NB4 (cell line): ENCODE results near the gene ATP5ME.

ENCODE experiments used
- DNase-seq: peaks from one replicate; pipeline ENCODE4 v3.0.0; 2010; ENCODE audit warnings: low read depth
- H3K4me3 ChIP-seq: one replicate; pipeline ENCODE4 v1.5.1; 2011; ENCODE audit warnings: mild to moderate bottlenecking, low read depth, low read length, moderate library complexity
- CTCF ChIP-seq: IDR thresholded peaks from one replicate; pipeline ENCODE4 v1.5.1; 2012; ENCODE audit warnings: low read depth, low read length
- MAX ChIP-seq: IDR thresholded peaks from 2 replicates; pipeline ENCODE4 v1.6.1; 2011; ENCODE audit warnings: low read depth, low read length
- MYC ChIP-seq: IDR thresholded peaks from 2 replicates; pipeline ENCODE4 v1.6.1; 2011; ENCODE audit warnings: low read depth, low read length
- POLR2A ChIP-seq: IDR thresholded peaks from 2 replicates; pipeline ENCODE4 v1.6.1; 2011; ENCODE audit warnings: mild to moderate bottlenecking; ENCODE audit not compliant: insufficient read length; ENCODE audit errors: extremely low read depth

Gene ATP5ME

GRCh38 chr4:632196-632790, 41.8 kb downstream of the ATP5ME start:
- DNase-seq = no peak
- TF ChIP-seq MAX (no peak), POLR2A (no peak)
- H3K4me3 ChIP-seq = no peak overlapping the region

GRCh38 chr4:630656-631055, 43.4 kb downstream of the ATP5ME start:
- DNase-seq = no peak
- no peak for TF ChIP-seq MAX
- TF ChIP-seq CTCF = no peak
- TF ChIP-seq POLR2A = no peak
- TF ChIP-seq MYC = no peak
- no peak overlapping the region for H3K4me3 ChIP-seq

GRCh38 chr4:629915-630641, 44.0 kb downstream of the ATP5ME start:
- no peak for TF ChIP-seq CTCF
- TF ChIP-seq POLR2A = no peak
- TF ChIP-seq MAX = no peak
- TF ChIP-seq MYC = no peak
- H3K4me3 ChIP-seq = no peak overlapping the region
- no peak for DNase-seq

- no peak for DNase-seq
- no peak overlapping the region for H3K4me3 ChIP-seq
- no peak for TF ChIP-seq MAX
- TF ChIP-seq MYC = no peak
- no peak for TF ChIP-seq POLR2A
- no peak for TF ChIP-seq CTCF
Measured at GRCh38 chr4:629636-629914, 44.5 kb downstream of the ATP5ME start.

GRCh38 chr4:628821-629635, 45.0 kb downstream of the ATP5ME start:
- no peak overlapping the region for H3K4me3 ChIP-seq
- TF ChIP-seq POLR2A (no peak), CTCF (no peak)
- DNase-seq = no peak

GRCh38 chr4:628311-628741, 45.8 kb downstream of the ATP5ME start:
- TF ChIP-seq MYC (no peak), CTCF (no peak), MAX (no peak), POLR2A (no peak)
- H3K4me3 ChIP-seq = no peak overlapping the region
- no peak for DNase-seq
